ENCODE measurements around the gene RBM25.

GRCh38 chr14:73133795-73134194, 75.5 kb downstream of the RBM25 start:
- TF ChIP-seq CTCF (IDR thresholded peaks at IDR 0.05; ENCODE audit: poor library complexity) (no peak), EZH2phosphoT487 (IDR thresholded peaks at IDR 0.05; ENCODE audit: low read depth, severe bottlenecking, unreplicated experiment) (no peak)
